Uterus (tissue), 2 donors: ENCODE measurements around the gene VRK1.

Experiments
- POLR2A ChIP-seq, 2 donors: fragments of 450-650 bp; IDR thresholded peaks; one replicate each; pipeline ENCODE4 v1.6.1; 2016; ENCODE audit warnings: antibody characterized with exemption in 2 of 2, mild to moderate bottlenecking in 1 of 2, moderate library complexity in 1 of 2
- TF ChIP-seq, protein P1 (sequence below), 4 experiments: fragments of 200-600 bp in 2 of 4; fragments of 450-650 bp in 2 of 4; sonication (generic) in 2 of 4; IDR thresholded peaks; one replicate each; pipeline ENCODE4 v1.5.1; 2016 to 2019; ENCODE audit warnings: antibody characterized with exemption in 4 of 4, mild to moderate bottlenecking in 2 of 4, moderate library complexity in 1 of 4

DNA sequence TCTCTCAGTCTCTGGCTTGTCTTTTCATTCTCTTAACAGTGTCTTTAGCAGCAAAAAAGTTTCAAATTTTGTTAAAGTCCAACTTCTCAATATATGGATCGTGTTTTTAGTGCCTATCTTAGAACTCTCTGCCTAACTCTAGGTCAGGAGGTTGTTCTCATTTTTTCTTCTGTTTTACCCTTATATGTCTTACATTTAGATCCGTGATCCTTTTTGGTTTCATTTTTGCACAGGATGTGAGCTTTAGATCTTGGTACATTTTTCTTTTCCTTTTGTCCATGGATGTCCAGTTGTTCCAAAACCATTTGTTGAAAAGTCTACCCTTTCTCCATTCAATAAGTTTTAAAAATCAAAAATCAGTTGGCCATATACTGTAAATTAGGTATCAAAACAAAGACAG, 6.8 kb downstream of the VRK1 start:
- TF ChIP-seq, protein P1, sequence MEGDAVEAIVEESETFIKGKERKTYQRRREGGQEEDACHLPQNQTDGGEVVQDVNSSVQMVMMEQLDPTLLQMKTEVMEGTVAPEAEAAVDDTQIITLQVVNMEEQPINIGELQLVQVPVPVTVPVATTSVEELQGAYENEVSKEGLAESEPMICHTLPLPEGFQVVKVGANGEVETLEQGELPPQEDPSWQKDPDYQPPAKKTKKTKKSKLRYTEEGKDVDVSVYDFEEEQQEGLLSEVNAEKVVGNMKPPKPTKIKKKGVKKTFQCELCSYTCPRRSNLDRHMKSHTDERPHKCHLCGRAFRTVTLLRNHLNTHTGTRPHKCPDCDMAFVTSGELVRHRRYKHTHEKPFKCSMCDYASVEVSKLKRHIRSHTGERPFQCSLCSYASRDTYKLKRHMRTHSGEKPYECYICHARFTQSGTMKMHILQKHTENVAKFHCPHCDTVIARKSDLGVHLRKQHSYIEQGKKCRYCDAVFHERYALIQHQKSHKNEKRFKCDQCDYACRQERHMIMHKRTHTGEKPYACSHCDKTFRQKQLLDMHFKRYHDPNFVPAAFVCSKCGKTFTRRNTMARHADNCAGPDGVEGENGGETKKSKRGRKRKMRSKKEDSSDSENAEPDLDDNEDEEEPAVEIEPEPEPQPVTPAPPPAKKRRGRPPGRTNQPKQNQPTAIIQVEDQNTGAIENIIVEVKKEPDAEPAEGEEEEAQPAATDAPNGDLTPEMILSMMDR (IDR thresholded peaks at IDR 0.05), result no peak
- TF ChIP-seq POLR2A (IDR thresholded peaks at IDR 0.05), result no peak
